GM18870 (cell line): ENCODE results near the gene HPN.
"Not testable (repeated sequence)": the region's sequence is repeated elsewhere in the genome, so short reads cannot be mapped to it uniquely, and the experiment has no call there.

Experiments
- ATAC-seq: cut with Tn5 transposase; IDR thresholded peaks from one replicate; pipeline ENCODE4 v1.9.1; 2021; ENCODE audit warnings: moderate library complexity; ENCODE audit not compliant: unreplicated experiment

Gene HPN

DNA sequence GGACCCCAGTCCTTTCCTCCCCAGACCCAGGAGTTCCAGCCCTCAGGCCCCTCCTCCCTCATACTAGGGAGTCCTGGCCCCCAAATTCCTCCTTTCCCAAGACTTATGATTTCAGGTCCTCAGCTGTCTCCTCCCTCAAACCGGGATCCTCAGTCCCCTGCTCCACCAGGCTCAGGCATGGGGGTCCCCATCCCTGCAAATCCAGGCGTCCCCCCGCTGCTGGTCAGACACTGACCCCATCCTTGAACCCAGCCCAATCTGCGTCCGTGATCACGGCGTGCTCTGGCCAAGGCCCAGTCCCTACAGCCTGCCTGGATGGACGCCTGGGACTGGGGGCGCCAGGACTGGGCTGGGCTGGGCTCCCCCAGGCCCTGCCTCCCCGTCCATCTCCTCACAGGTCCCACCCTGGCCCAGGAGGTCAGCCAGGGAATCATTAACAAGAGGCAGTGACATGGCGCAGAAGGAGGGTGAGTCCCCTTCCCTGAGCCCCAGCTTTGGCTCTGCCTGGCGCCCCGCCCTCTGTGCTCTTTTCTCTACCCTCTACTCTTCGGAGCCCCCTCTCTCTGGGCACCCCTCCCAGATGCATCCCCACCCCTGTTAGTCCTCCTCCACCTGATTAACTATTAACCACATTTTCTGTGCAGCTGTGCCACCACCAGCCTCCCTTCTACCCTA lies 672 bp downstream of the HPN start:
- ATAC-seq: no peak

DNA sequence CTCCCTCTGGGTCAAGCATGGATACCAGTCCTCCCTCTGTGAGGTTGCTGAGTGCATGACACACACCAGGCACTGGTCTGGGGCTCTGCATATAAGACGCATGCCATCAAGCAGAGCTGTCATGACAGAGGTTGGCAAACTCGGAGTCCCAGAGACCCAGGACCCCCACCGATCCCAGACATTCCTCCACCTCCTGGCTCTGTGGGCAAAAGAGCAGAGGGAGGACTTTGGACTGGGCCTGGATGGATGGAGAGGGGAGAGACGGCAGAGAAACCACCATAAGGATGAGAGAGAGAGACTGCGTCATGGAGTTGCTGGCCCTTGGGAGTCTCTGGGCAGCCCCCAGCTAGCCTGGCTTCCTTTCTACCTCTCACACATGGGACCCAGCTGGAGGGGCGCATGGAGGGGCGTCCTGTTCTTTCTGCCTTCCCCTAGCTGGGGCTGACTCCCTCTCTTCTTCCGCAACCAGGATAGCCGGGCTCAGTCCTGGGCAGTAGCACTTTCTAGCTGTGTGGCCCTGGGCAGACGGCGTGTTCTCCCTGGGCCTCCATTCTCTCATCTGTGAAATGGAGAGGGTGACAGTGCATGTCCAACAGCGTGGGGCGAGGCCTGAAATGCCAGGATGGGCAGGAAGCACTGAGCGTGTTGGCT lies 1.6 kb downstream of the HPN start:
- ATAC-seq: no peak

DNA sequence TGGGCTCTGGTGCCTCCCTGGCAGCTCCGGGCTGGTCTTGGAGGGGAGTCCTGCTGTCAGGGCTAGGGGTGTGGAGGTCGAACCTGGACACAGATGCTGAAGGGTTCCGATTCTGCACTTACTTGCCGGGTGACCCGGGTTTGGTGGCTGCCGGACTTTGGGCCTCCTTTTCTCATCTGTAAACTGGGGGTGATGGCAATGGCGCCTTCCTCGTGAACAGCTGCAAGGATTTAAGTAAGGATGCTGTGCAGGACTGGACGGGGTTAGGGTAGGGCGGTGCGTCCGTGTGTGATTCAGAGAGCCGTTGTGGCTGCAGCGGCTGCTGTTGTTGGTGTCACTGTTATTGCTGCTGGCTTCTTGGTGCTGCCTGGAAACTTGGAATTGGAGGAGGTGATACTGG lies 2.4 kb downstream of the HPN start:
- ATAC-seq: no peak

DNA sequence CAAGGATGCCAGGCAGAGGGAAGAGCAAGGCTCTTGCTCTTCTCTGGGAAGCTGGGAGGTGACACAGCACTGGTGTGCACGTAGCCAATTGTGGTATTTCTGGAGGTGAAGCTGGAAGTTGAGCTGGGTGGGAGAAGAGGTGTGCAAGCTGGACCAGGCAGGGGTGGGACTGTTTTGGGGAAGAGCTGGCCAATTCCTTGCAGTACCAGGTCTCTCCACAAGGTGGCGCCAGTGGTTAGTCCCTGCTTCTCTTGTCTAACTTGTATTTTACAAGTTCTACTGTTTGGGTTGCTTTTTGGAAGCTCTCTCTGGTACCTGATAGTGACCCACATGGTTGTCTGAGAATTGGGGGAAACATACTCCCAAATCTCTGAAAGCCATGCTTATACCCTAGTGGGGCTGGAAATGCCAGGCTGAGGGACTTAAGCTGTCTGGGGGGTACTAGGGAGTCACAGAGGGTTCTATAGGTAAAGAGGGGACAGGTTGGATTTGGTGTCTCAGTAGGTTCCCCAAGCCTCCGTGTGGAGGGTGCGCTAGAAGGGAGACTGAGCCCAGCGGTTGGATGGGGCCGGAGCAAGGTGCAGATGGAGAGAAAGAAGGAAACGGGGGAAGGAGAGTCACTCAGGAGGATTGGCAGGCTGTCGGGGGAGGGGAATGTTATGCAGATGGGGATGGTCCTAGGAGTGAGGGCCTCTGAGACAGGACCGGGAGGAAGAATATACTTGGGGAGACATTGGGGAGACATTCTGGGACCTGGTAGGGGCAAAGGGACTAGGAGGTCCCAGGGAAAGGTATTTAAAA lies 3.0 kb downstream of the HPN start:
- no peak for ATAC-seq

DNA sequence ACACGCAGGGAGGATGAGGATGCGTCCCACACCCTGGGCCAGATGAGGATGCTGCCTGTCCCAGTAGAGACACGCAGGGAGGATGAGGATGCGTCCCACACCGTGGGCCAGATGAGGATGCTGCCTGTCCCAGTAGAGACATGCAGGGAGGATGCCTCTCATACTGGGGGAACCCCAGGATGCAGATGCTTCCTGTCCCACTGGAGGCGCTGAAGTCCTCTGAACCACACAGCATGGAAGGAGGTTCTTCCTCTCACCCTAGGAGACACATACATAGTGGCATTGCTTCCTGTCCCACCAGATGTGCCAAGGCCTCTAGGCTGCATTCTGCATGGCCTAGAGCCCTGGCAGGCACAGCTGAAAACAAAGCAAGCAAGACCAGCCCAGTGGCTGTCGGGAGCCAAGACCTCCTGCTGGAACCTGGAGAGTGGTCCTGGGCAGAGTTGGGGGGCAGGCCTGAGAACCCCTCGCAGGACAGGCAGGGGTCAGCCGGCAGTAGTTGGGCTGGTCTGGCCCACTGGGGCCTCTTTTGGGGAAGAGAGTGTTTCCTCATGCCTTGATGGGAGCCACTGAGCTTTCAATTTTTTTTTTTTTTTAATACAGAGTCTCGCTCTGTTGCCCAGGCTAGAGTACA lies 4.3 kb downstream of the HPN start:
- no peak for ATAC-seq

DNA sequence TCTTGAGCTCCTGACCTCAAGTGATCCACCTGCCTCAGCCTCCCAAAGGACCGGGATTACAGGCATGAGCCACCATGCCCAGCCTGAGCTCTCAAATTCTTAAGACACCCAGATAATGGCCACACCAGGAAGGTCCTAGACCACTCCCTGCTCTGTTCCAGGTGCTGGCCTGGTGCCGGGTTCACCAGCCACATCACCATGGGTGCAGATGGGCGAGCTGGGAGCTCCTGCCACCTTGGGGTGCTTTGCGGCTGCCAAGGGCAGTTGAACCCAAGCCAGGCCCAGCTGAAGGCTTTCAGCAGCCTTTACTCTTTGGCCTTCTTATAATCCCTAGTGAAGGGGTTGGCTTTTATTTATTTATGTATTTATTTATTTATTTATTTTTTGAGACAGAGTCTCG lies 4.9 kb downstream of the HPN start:
- no peak for ATAC-seq

DNA sequence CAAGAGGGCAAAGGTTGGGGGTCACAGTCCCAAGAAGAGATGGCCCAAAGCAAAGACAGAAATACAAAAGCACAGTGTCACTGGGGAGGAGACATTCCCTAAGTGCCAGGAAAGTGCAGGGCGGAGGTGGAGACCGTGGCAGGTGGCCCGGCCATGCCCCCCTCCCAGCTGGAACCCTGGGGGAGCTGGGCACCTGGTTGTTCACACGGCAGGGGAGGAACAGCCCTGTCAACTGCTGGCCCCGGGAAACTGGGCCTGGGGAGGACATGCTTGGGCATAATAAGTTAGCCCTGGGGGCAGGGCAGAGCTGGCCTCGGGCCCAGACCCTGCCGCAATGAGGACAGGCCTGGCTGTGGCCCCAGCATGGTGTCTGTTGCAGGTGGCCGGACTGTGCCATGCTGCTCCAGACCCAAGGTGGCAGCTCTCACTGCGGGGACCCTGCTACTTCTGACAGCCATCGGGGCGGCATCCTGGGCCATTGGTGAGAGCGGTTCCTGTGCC lies 7.4 kb downstream of the HPN start:
- ATAC-seq: no peak

DNA sequence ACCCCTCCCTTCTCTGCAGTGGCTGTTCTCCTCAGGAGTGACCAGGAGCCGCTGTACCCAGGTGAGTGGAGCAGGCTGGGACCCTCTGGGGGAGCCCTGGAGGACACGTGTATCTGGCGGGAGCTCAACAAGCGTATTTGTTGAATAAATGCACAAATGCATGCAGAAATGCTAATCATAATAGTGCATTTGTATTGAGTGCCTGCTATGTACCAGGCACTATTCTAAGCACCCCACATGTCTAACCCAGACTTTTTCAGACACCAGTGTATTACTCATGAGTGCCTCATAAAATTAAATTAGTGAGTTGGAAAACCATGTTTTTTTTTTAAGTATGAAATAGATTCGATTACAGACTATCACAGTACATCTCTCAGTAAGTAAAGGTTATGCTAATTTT lies 7.9 kb downstream of the HPN start:
- no peak for ATAC-seq

DNA sequence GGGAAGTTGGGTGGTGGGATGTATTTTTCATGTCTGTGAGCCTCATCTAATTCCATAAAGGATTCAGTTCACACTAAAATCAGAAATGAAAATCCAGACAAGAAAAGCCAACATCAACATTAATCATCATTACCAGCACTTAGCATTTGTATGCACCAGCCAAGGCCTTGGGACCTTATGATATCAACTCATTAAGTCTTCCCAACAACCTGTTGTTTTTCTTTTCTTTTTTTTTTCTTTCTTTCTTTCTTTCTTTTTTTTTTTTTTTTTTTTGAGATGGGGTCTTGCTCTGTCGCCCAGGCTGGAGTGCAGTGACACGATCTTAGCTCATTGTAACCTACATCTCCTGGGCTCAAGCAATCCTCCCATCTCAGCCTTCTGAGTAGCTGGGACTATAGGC lies 9.1 kb downstream of the HPN start:
- not testable (repeated sequence) for ATAC-seq

DNA sequence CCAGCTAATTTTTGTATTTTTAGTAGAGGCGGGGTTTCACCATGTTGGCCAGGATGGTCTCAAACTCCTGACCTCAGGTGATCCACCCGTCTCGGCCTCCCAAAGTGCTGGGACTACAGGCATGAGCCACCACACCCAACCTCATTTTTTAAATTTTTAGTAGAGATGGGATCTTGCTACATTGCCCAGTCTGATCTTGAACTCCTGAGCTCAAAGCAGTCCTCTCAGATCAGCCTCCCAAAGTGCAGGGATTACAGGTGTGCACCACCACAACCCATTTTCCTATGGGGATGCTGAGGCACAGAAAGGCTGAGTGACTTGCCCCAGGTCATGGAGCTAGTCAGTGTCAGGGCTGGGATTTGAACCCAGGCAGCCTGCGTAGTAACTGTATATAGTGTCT lies 9.7 kb downstream of the HPN start:
- ATAC-seq: not testable (repeated sequence)

DNA sequence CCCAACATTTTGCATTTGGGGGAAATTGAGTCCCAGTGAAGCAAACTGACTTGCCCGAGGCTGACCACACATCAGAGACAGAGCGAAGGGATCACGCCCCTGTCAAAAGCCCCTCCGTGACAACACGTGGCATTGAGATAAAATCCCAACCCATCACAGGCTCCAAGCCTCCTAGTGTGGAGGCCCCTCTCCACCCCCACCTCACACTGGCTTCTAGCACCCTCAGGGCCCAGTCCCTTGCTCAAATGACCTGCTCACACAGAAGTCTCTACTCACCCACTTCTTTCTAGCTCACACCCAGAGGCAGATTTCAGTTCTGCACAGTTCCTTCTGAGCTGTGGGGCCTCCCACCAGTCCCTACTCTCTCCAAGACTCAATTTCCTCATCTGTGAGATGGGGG lies 10.3 kb downstream of the HPN start:
- ATAC-seq: no peak

DNA sequence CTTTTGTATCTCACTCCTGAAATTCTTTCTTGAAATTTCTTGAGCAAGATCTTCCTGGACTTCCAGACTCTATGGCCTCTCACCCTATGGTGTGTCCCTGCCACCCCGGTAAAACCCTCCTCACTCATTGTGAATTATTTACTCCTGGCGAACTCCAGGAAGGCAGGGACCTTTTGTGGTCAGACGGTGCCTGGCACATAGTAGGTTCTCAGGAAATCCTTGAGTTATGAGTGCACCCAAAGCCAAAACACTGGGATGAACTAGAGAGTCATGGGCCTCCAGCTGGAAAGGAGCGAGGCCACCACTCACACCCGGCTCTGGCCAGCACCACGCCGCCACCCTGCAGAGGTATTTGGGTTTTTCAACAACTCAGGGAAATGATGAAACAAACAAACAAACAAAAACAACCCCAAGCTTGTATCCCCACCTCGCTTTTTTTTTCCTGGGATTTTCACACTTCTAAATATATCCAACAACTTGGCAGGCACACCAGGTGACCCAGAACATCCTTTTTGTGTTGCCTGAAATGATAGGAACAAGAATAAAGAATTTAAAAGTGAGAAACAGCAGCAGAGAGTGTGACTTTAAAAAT lies 11.2 kb downstream of the HPN start:
- ATAC-seq: no peak

DNA sequence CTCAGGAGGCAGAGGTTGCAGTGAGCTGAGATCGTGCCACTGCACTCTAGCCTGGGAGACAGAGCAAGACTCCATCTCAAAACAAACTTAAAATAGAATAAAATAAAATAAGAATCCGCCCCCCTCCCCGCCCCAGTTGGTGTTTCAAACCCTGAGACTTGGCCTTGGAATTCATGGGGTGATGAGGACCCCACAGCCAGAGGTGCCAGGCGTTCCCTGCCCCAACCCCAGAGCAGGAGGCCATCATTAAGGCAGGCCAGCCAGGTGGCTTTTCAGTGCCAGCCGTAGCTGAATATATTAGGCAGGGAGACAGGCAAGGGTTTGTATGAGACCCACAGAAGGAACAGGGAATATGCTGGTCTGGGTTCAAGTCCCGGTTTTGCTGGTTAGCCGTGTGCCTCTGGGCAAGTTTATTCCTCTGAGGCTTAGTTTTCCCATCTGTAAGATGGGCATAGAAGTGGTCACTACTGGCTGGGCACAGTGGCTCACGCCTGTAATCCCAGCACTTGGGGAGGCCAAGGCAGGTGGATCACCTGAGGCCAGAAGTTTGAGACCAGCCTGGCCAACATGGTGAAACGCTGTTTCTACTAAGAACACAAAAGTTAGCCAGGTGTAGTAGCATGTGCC lies 12.3 kb downstream of the HPN start:
- no peak for ATAC-seq

DNA sequence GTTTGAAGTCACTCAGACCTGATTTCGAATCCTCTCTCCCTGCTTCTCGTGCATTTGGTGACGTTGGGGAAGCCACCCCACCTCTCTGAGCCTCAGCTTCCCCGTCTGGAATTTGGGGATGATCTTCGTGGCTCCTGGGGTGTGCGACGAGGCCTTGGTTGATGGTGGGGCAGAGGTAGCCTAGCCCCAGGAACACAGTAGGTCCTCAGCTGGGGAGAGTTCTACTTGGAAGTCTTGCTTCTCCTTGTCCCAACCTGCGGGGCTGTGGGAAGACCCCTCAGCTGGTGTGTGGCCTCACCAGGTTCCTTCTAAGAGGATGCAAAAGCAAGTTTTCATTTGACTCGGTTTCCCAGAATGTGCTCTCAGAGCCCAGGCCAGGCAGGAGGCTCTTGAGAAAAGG lies 13.1 kb downstream of the HPN start:
- ATAC-seq: no peak

DNA sequence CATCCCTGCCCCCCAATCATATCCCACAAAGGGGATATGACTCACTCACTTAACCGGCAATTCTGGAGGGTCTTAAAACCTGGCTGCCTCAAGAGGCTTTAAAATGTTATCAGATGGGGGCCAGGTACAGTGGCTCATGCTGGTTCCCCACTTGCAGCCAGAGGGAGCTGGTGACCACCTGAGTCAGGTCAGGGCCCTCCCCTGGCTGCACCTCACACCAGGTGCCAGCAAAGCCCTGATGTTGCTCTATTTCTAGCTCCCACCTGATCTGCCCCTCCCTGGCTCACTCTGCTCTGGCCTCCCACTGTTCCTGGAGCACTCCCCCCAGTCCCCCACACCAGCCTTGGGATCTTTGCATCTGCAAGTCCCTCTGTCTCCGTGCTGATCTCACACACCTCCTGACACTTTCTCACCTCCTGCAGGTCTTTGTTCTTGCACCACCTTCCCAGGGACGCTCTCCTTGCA lies 14.2 kb downstream of the HPN start:
- no peak for ATAC-seq

DNA sequence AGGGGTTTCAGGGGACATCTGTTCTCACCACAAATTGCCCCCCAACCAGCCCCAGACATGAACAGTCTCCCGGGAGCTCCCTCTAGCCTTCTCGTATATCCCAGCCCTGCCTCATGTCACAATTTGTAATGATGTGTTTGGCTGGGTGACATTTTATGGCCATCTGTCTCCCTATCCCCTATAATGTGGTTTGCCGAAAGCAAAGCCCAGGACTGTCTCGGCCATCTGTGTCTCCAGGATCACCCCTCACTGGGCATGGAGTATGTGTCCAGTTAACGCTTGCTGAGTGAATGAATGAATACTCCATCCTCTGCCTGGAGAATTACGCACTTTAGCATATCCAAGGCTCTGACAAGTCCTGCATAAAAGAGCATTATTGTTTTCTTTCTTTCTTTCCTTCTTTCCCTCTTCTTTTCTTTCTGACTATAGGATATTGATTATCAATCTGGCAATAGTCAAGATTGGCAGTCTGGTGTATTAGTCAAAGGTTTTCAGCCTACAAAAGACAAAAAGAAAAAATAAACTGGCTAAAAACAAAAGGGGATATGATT lies 15.1 kb downstream of the HPN start:
- no peak for ATAC-seq

DNA sequence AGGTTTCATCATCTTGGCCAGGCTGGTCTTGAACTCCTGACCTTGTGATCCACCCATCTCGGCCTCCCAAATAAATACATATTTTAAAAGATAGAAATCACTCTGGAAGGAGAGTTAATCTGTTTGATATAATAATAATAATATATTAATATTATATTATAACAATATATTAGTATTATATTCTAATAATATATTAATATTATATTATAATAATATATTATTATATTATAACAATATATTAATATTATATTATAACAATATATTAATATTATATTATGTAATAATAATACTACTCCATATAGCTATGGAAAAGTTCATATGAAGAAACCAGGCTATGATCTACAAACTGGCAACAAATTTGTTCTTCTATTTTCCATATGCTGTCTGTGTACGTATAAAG lies 16.8 kb downstream of the HPN start:
- ATAC-seq: no peak

DNA sequence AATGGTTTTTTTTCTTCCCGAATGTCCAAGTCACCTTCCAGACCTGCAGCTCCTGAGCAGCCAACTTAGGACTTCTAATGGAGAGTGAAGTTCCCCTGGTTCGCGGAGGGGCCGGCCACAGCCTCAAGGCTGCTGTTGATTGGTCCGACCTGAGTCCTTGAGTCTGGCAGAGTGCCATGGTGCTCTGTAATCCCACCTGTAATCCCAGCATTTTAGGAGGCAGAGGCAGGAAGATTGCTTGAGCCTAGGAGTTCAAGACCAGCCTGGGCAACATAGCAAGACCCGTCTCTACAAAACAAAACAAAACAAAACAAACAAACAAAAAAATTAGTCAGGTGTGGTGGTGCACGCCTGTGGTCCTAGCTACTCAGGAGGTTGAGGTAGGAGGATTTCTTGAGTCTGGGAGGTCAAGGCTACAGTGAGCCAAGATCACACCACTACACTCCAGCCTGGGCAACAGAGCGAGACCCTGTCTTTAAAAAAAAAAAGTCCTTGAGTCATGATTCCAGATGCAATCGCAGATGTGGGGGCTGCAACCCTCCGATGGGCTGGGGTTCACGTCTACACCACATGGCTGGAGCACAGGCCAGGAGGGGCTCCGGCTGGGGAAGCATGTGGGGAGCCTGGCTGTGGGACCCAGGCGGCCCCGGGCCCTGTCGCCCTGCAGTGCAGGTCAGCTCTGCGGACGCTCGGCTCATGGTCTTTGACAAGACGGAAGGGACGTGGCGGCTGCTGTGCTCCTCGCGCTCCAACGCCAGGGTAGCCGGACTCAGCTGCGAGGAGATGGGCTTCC lies 17.7 kb downstream of the HPN start:
- ATAC-seq: no peak

DNA sequence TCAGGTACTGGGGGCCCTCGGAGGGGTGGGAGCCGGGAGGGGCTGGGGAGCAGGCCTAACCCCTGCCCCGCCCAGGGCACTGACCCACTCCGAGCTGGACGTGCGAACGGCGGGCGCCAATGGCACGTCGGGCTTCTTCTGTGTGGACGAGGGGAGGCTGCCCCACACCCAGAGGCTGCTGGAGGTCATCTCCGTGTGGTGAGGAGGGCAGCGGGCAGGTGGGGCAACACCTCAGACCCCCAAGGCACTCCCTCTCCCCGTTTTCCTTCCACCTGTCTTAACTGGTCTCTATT lies 18.2 kb downstream of the HPN start:
- ATAC-seq: no peak
